Smooth muscle cell of the coronary artery (primary cell): ENCODE data around the gene TP53I13. TPM values are rescaled to one million over a fixed set of nuclear protein-coding genes. Genes with fewer than 3 reads are reported as not detected.

Experiments
- total RNA-seq: library from RNA; depleted of rRNA; stranded (reverse); fragments of >200 nt; gene quantifications from 2 replicates; pipeline ENCODE4 v1.2.3, GENCODE V29; 2014; ENCODE audit warnings: low replicate concordance

TP53I13 gene
- total RNA-seq: 20.2 and 48.6 TPM in 2 replicates

GRCh38 chr17:29568331-29569244 lies at the start of gene TP53I13:
TSS of gene TP53I13 (plus strand) at chr17:29568701. CDS start at chr17:29568759, 58 bp downstream.

GRCh38 chr17:29566473-29567303 lies 1.8 kb upstream of the TP53I13 start, which contains the start of gene ABHD15:
TSS of gene ABHD15 (minus strand) at chr17:29567037. CDS start at chr17:29566966, 71 bp downstream.

GRCh38 chr17:29589524-29590410 lies 21.3 kb downstream of the TP53I13 start, which contains the start of gene GIT1:
TSS of gene GIT1 (minus strand) at chr17:29589648. CDS start at chr17:29589378, 270 bp downstream.

GRCh38 chr17:29592850-29593551 lies 24.5 kb downstream of the TP53I13 start, which contains the start of gene ANKRD13B:
TSS of gene ANKRD13B (plus strand) at chr17:29593132. CDS start at chr17:29593622, 490 bp downstream.

Other genes with a start within 250 kb of the TP53I13 start
- 36.2 and 37.6 TPM in 2 replicates for gene TAOK1, start 178.3 kb upstream of the TP53I13 start, total RNA-seq
- gene ABHD15, start 1.7 kb upstream of the TP53I13 start, total RNA-seq: 5.0 and 6.0 TPM in 2 replicates
- gene GIT1, start 20.9 kb downstream of the TP53I13 start, total RNA-seq: 13.5 and 28.2 TPM in 2 replicates
- 4.0 and 4.4 TPM in 2 replicates for gene ANKRD13B, start 24.4 kb downstream of the TP53I13 start, total RNA-seq
- 3.5 and 9.4 TPM in 2 replicates for gene CORO6, start 54.2 kb downstream of the TP53I13 start, total RNA-seq